ENCODE measurements around the gene TAL2. TPM values are rescaled to one million over a fixed set of nuclear protein-coding genes. Genes with fewer than 3 reads are reported as not detected.

Gene TAL2
- total RNA-seq, 1 experiment from 2014 or later: 0.50 TPM

- H2BK12ac ChIP-seq (ENCODE audit: insufficient read length, low read depth, low read length): no peak overlapping the region
- H3K4me1 ChIP-seq (ENCODE audit: insufficient read depth, low read length): no peaks in the 10 kb centered on the region; the same call in 1 of the 2 replicates
- H2BK15ac ChIP-seq (ENCODE audit: low read depth, low read length): no peak overlapping the region
- no peak overlapping the region for H3K9ac ChIP-seq (ENCODE audit: extremely low read depth, insufficient read length, low read length)
- WGBS (ENCODE audit: extremely low coverage, insufficient read length, low lambda C conversion rate): no CpG with 5 or more reads among the region's 75 CpGs
- Mint-ChIP-seq H3K4me1 (peaks cover 42 to 43% of the 10 kb centered on the region in 2 experiments), H3K27ac (no peak overlapping the region), H3K27me3 (ENCODE audit: low read depth) (peaks cover 71% of the 10 kb centered on the region), H3K36me3 (ENCODE audit: insufficient read depth in 1 of 3, low read depth in 3 of 3) (0 out of 7 replicates have a peak, but pooled peaks cover 0 to 4% (median 0%) of the 10 kb centered on the region in 3 experiments), H3K9me3 (peaks cover 0 to 4% of the 10 kb centered on the region in 2 experiments; a peak in 1 of 5 replicates), H3K4me3 (peak overlapping the region; percentile 64 to 81)
- H3K23ac ChIP-seq (ENCODE audit: insufficient read length, low read depth, low read length): no peak overlapping the region
- H3K4ac ChIP-seq (ENCODE audit: low read depth, low read length): no peak overlapping the region; the same call in 1 of the 2 replicates
- no peak overlapping the region for H2BK5ac ChIP-seq (ENCODE audit: insufficient read length, low read length)
- H3K56ac ChIP-seq (ENCODE audit: insufficient read length, low read depth, low read length): no peak overlapping the region
- no peak overlapping the region for H4K5ac ChIP-seq (ENCODE audit: insufficient read length, low read depth, low read length)
- H3T11ph ChIP-seq (ENCODE audit: low read length): no peak overlapping the region
- TF ChIP-seq CTCF (conservative IDR thresholded peaks at IDR 0.05): peak; percentile 37; the same call in 2 of the 3 replicates
- peak overlapping the region; percentile 71 for H3K4me2 ChIP-seq (ENCODE audit: insufficient read depth, insufficient read length, low read length)
- peaks cover 11% of the 10 kb centered on the region for H3K23me2 ChIP-seq (ENCODE audit: insufficient read length, low read depth, low read length, poor library complexity, severe bottlenecking)
- no peaks in the 10 kb centered on the region for H4K20me1 ChIP-seq (ENCODE audit: control insufficient read depth, insufficient read depth, insufficient read length)
- no peaks in the 10 kb centered on the region for H3K79me2 ChIP-seq (ENCODE audit: insufficient read depth, low read length)
- peaks cover 15% of the 10 kb centered on the region; the same call in 1 of the 2 replicates for H3K27me3 ChIP-seq (ENCODE audit: insufficient read depth, low read length)
- H3K9me3 ChIP-seq (ENCODE audit: control insufficient read depth, low read depth, low read length): no peaks in the 10 kb centered on the region
- DNase-seq: peak; percentile 43
- peak overlapping the region; percentile 94 for H3K14ac ChIP-seq (ENCODE audit: insufficient read depth, low read length)
- no peak overlapping the region for H4K91ac ChIP-seq (ENCODE audit: insufficient read length, low read depth, low read length)
- H2AK5ac ChIP-seq (ENCODE audit: insufficient read length, low read length): no peak overlapping the region
- H3K18ac ChIP-seq (ENCODE audit: insufficient read length, low read depth, low read length): peak overlapping the region; percentile 56
- no peak overlapping the region for H2BK20ac ChIP-seq (ENCODE audit: low read depth, low read length, poor library complexity, severe bottlenecking)
- no peaks in the 10 kb centered on the region for H3K79me1 ChIP-seq (ENCODE audit: insufficient read depth, low read depth, low read length, poor library complexity, severe bottlenecking)
- peak overlapping the region; percentile 70 for H2AFZ ChIP-seq (ENCODE audit: low read length)
- H3K27ac ChIP-seq (ENCODE audit: insufficient read length, low read depth, low read length): no peak overlapping the region
- H4K8ac ChIP-seq (replicated peaks; ENCODE audit: insufficient read length, low read depth, low read length): no peak overlapping the region
- H2BK120ac ChIP-seq (ENCODE audit: low read depth, low read length, poor library complexity, severe bottlenecking): peak overlapping the region; percentile 92
Measured at GRCh38 chr9:105656131-105656921, 5.9 kb upstream of the TAL2 start.

All from H9 (cell line).